Measurements from ENCODE around the gene VPS37D. TPM values are rescaled to one million over a fixed set of nuclear protein-coding genes. Genes with fewer than 3 reads are reported as not detected.

VPS37D gene
- total and polyA plus RNA-seq, 10 of the 15 experiments (the other 5 are each of a cell fraction or from before 2014, with no cell fraction given): 0.10 to 0.45 (median 0.16) TPM; not detected in 6

GRCh38 chr7:73667344-73668102 lies at the start of gene VPS37D (continued):
- TF ChIP-seq STAT3 (IDR thresholded peaks at IDR 0.05; ENCODE audit: low read depth, low read length): no peak
- no peak for TF ChIP-seq CREM (IDR thresholded peaks at IDR 0.05; ENCODE audit: low read depth)
- TF ChIP-seq DPF2 (IDR thresholded peaks at IDR 0.05): 0 out of 2 replicates have a peak, but pooled peaks have one; percentile 30
- TF ChIP-seq FOXM1 (IDR thresholded peaks at IDR 0.05; ENCODE audit: low read depth, low read length): no peak; the same call in 1 of the 2 replicates
- no peak for TF ChIP-seq SMAD5 (IDR thresholded peaks at IDR 0.05; ENCODE audit: low read depth)
- TF ChIP-seq SUZ12 (IDR thresholded peaks at IDR 0.05; ENCODE audit: unreplicated experiment): no peak
- no peak for TF ChIP-seq TCF3 (IDR thresholded peaks at IDR 0.05; ENCODE audit: borderline replicate concordance, insufficient read depth, low read depth, low read length)
- no peak for TF ChIP-seq ZNF687 (IDR thresholded peaks at IDR 0.05)

- in situ Hi-C loops (cut with MboI): no loop called here
- POLR2A ChIA-PET: interaction anchor here (0.7 kb wide), 1 partner anchor 69 kb away, joined by 3 read pairs; no protein-coding TSS in a partner anchor
- BruUV-seq (replicated peaks): no TSS peak
- TF ChIP-seq, protein P1, sequence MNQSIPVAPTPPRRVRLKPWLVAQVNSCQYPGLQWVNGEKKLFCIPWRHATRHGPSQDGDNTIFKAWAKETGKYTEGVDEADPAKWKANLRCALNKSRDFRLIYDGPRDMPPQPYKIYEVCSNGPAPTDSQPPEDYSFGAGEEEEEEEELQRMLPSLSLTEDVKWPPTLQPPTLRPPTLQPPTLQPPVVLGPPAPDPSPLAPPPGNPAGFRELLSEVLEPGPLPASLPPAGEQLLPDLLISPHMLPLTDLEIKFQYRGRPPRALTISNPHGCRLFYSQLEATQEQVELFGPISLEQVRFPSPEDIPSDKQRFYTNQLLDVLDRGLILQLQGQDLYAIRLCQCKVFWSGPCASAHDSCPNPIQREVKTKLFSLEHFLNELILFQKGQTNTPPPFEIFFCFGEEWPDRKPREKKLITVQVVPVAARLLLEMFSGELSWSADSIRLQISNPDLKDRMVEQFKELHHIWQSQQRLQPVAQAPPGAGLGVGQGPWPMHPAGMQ (IDR thresholded peaks at IDR 0.05; ENCODE audit: borderline replicate concordance): no peak
- no peak for TF ChIP-seq KLF5 (IDR thresholded peaks at IDR 0.05; ENCODE audit: partially characterized antibody)
- TF ChIP-seq, protein P2, sequence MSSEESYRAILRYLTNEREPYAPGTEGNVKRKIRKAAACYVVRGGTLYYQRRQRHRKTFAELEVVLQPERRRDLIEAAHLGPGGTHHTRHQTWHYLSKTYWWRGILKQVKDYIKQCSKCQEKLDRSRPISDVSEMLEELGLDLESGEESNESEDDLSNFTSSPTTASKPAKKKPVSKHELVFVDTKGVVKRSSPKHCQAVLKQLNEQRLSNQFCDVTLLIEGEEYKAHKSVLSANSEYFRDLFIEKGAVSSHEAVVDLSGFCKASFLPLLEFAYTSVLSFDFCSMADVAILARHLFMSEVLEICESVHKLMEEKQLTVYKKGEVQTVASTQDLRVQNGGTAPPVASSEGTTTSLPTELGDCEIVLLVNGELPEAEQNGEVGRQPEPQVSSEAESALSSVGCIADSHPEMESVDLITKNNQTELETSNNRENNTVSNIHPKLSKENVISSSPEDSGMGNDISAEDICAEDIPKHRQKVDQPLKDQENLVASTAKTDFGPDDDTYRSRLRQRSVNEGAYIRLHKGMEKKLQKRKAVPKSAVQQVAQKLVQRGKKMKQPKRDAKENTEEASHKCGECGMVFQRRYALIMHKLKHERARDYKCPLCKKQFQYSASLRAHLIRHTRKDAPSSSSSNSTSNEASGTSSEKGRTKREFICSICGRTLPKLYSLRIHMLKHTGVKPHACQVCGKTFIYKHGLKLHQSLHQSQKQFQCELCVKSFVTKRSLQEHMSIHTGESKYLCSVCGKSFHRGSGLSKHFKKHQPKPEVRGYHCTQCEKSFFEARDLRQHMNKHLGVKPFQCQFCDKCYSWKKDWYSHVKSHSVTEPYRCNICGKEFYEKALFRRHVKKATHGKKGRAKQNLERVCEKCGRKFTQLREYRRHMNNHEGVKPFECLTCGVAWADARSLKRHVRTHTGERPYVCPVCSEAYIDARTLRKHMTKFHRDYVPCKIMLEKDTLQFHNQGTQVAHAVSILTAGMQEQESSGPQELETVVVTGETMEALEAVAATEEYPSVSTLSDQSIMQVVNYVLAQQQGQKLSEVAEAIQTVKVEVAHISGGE (CRISPR knock-in tag; IDR thresholded peaks at IDR 0.05): no peak
- TF ChIP-seq CHD1 (IDR thresholded peaks at IDR 0.05; ENCODE audit: low read depth, low read length): no peak
- TF ChIP-seq JUND (IDR thresholded peaks at IDR 0.05; ENCODE audit: low read depth, low read length): no peak
- TF ChIP-seq FOS (IDR thresholded peaks at IDR 0.05; ENCODE audit: borderline replicate concordance, extremely low read depth, insufficient read length): no peak
Observed at GRCh38 chr7:73618538-73618937, 49.1 kb upstream of the VPS37D start.

More at GRCh38 chr7:73618538-73618937, 49.1 kb upstream of the VPS37D start:
- Histone ChIP-seq H3K79me2 (ENCODE audit: control insufficient read depth, insufficient read depth, low read length) (no peaks in the 10 kb centered on the region), H2AFZ (ENCODE audit: control insufficient read depth, low read depth, low read length) (no peak overlapping the region), H3K27me3 (replicated peaks in 1 of 2; ENCODE audit: control insufficient read depth in 2 of 2, insufficient read depth in 2 of 2, low read length in 1 of 2) (peaks cover 0 to 3% of the 10 kb centered on the region in 2 experiments; a peak in 3 of 4 replicates), H3K9me3 (replicated peaks; ENCODE audit: control insufficient read depth, insufficient read depth, low read length) (no peaks in the 10 kb centered on the region), H3K4me3 (no peak overlapping the region), H3K27ac (ENCODE audit: control insufficient read depth, insufficient read depth) (no peak overlapping the region), H3K9ac (ENCODE audit: control insufficient read depth, insufficient read depth, low read length) (no peak overlapping the region), H3K4me1 (ENCODE audit: control insufficient read depth, insufficient read depth, low read length) (no peaks in the 10 kb centered on the region), H3K36me3 (ENCODE audit: control insufficient read depth in 2 of 2, insufficient read depth in 2 of 2, low read length in 1 of 2) (no peaks in the 10 kb centered on the region), H4K20me1 (ENCODE audit: control insufficient read depth, insufficient read depth) (no peaks in the 10 kb centered on the region), H3K4me2 (ENCODE audit: control insufficient read depth, insufficient read depth) (no peak overlapping the region)
- FAIRE-seq: no peak
- intact Hi-C loops (cut with micrococcal nuclease; ENCODE audit: unreplicated experiment): no loop called here
- no peak for ATAC-seq
- no peak for DNase-seq (ENCODE audit: low read depth, low spot score)
- 70% methylated on average over 4 of the region's 4 CpGs for WGBS (ENCODE audit: insufficient coverage, insufficient replicate concordance, low lambda C conversion rate, missing lambda C conversion rate)
- ChIA-PET RAD21 (ENCODE audit: unreplicated experiment) (no interaction called here), CTCF (interaction anchor here (2.1 kb wide), 1 partner anchor 12 kb away, joined by 7 read pairs; no protein-coding TSS in a partner anchor), SMC1A (ENCODE audit: uncharacterized antibody, unreplicated experiment) (no interaction called here)

Measured in GM12878 (cell line).